Stimulated activated CD8-positive, alpha-beta memory T cell treated with anti-CD3 and anti-CD28 coated beads, Interleukin-15, amount 100 ng/mL, for 1 hour (primary cell): ENCODE results near the gene IMMP2L.

ENCODE experiments used
- DNase-seq: peaks from one replicate; pipeline ENCODE4 v3.0.0-alpha.2; 2020; ENCODE audit warnings: low read depth

The IMMP2L gene

GRCh38 chr7:110922906-110923305 is 639.4 kb downstream of the IMMP2L start:
- no peak for DNase-seq

GRCh38 chr7:110921595-110922151 is 640.6 kb downstream of the IMMP2L start:
- no peak for DNase-seq

- DNase-seq: no peak
Measured at GRCh38 chr7:110918949-110919548, 643.2 kb downstream of the IMMP2L start.

- DNase-seq: no peak
Measured at GRCh38 chr7:110914263-110914662, 648.0 kb downstream of the IMMP2L start.

GRCh38 chr7:110911632-110912031 is 650.7 kb downstream of the IMMP2L start:
- DNase-seq: no peak

- no peak for DNase-seq
Measured at GRCh38 chr7:110909117-110909516, 653.2 kb downstream of the IMMP2L start.

- DNase-seq: no peak
Measured at GRCh38 chr7:110905773-110906566, 656.3 kb downstream of the IMMP2L start.

GRCh38 chr7:110898516-110898915 is 663.8 kb downstream of the IMMP2L start:
- DNase-seq: no peak

GRCh38 chr7:110897538-110897937 is 664.8 kb downstream of the IMMP2L start:
- no peak for DNase-seq

GRCh38 chr7:110894111-110894510 is 668.2 kb downstream of the IMMP2L start:
- DNase-seq: no peak

- no peak for DNase-seq
Measured at GRCh38 chr7:110891197-110891596, 671.1 kb downstream of the IMMP2L start.

- DNase-seq: no peak
Measured at GRCh38 chr7:110890101-110890500, 672.2 kb downstream of the IMMP2L start.

GRCh38 chr7:110889335-110889734 is 673.0 kb downstream of the IMMP2L start:
- DNase-seq: no peak

- no peak for DNase-seq
Measured at GRCh38 chr7:110888641-110889040, 673.7 kb downstream of the IMMP2L start.

- DNase-seq: no peak
Measured at GRCh38 chr7:110885474-110885873, 676.8 kb downstream of the IMMP2L start.

GRCh38 chr7:110881721-110882120 is 680.6 kb downstream of the IMMP2L start:
- no peak for DNase-seq

GRCh38 chr7:110880971-110881370 is 681.3 kb downstream of the IMMP2L start:
- no peak for DNase-seq

- no peak for DNase-seq
Measured at GRCh38 chr7:110877016-110877415, 685.3 kb downstream of the IMMP2L start.

- DNase-seq: no peak
Measured at GRCh38 chr7:110875346-110875745, 686.9 kb downstream of the IMMP2L start.

GRCh38 chr7:110871856-110872255 is 690.4 kb downstream of the IMMP2L start:
- DNase-seq: no peak

GRCh38 chr7:110870926-110871325 is 691.4 kb downstream of the IMMP2L start:
- no peak for DNase-seq

- DNase-seq: no peak
Measured at GRCh38 chr7:110868458-110868857, 693.8 kb downstream of the IMMP2L start.

GRCh38 chr7:110867771-110868170 is 694.5 kb downstream of the IMMP2L start:
- no peak for DNase-seq
